ENCODE data around the gene UBE2R2. TPM values are rescaled to one million over a fixed set of nuclear protein-coding genes. Genes with fewer than 3 reads are reported as not detected.

The UBE2R2 gene
- total and polyA plus RNA-seq, 2 of the 4 experiments (the other 2 are of a cell fraction): 12.7 to 24.8 TPM

GRCh38 chr9:33851301-33851700 is 34.3 kb downstream of the UBE2R2 start:
- Histone ChIP-seq H3K18ac (ENCODE audit: low read depth, low read length) (no peak overlapping the region), H2AK5ac (ENCODE audit: low read depth, low read length) (no peak overlapping the region), H3K9ac (ENCODE audit: low read depth, low read length) (no peak overlapping the region), H3K14ac (replicated peaks; ENCODE audit: low read depth, low read length) (no peak overlapping the region), H3K4ac (ENCODE audit: low read depth, low read length) (no peak overlapping the region), H4K5ac (ENCODE audit: low read depth, low read length) (no peak overlapping the region), H2BK15ac (ENCODE audit: low read depth, low read length) (no peak overlapping the region), H3K4me2 (ENCODE audit: low read depth, low read length) (no peak overlapping the region), H2BK5ac (ENCODE audit: low read depth, low read length, poor library complexity, severe bottlenecking) (no peak overlapping the region), H4K91ac (ENCODE audit: insufficient read depth, low read depth, low read length) (no peak overlapping the region), H3K36me3 (ENCODE audit: control insufficient read depth, insufficient read depth, low read length) (peaks cover 3% of the 10 kb centered on the region; the same call in 1 of the 2 replicates), H4K20me1 (ENCODE audit: insufficient read depth, low read length) (peaks cover 95% of the 10 kb centered on the region), H3K56ac (ENCODE audit: extremely low read depth, insufficient read depth, low read length) (no peak overlapping the region), H3K4me1 (ENCODE audit: control insufficient read depth, insufficient read depth, low read length) (peaks cover 12% of the 10 kb centered on the region), H4K8ac (ENCODE audit: low read depth in 2 of 2, low read length in 2 of 2) (no peak overlapping the region), H2AK9ac (replicated peaks; ENCODE audit: low read depth, low read length, poor library complexity) (no peak overlapping the region), H3K4me3 (ENCODE audit: insufficient read depth, low read depth, low read length) (no peak overlapping the region), H2AFZ (replicated peaks; ENCODE audit: low read length, poor library complexity) (no peak overlapping the region), H2BK120ac (ENCODE audit: low read depth, low read length) (no peak overlapping the region), H3K9me1 (ENCODE audit: insufficient read depth, low read length) (peaks cover 21% of the 10 kb centered on the region), H3K23ac (ENCODE audit: low read depth, low read length) (no peak overlapping the region), H2BK20ac (ENCODE audit: low read depth, low read length) (no peak overlapping the region), H3K27me3 (ENCODE audit: control insufficient read depth, insufficient read depth, low read length) (no peaks in the 10 kb centered on the region), H3K27ac (ENCODE audit: insufficient read depth, low read length) (no peak overlapping the region), H3K9me3 (ENCODE audit: control insufficient read depth, insufficient read depth, low read length) (no peaks in the 10 kb centered on the region), H3K79me1 (ENCODE audit: low read depth in 1 of 2, low read length in 2 of 2) (peaks cover 3 to 72% of the 10 kb centered on the region in 2 experiments)
- dilution Hi-C loops (cut with HindIII; ENCODE audit: low sequenced_read_pairs, unreplicated experiment): no loop called here
- intact Hi-C loops (cut with micrococcal nuclease): no loop called here
- DNase-seq (no peak), ATAC-seq (ENCODE audit: low read depth) (no peak)
- in situ Hi-C loops (cut with MboI; ENCODE audit: low sequenced_read_pairs): no loop called here
- CTCF ChIA-PET: interaction anchor here (0.6 kb wide), 1 partner anchor 45 kb away, joined by 3 read pairs; no protein-coding TSS in a partner anchor
- no TSS peak for BruUV-seq (replicated peaks)
- POLR2A ChIA-PET (ENCODE audit: unreplicated experiment): no interaction called here
- WGBS, 2 experiments (ENCODE audit: extremely low coverage in 2 of 2, insufficient read length in 1 of 2): no CpG with 5 or more reads among the region's 1 CpG
- TF ChIP-seq ELK1 (IDR thresholded peaks at IDR 0.05; ENCODE audit: borderline replicate concordance, low read depth, low read length) (no peak), RFX5 (IDR thresholded peaks at IDR 0.05; ENCODE audit: low read depth, low read length) (no peak), CHD1 (IDR thresholded peaks at IDR 0.05; ENCODE audit: low read depth, low read length) (no peak), CEBPB (IDR thresholded peaks at IDR 0.05; ENCODE audit: low read depth, low read length) (no peak), BHLHE40 (IDR thresholded peaks at IDR 0.05; ENCODE audit: low read depth, low read length) (no peak)
